Measurements from ENCODE around the gene STK32C. TPM values are rescaled to one million over a fixed set of nuclear protein-coding genes. Genes with fewer than 3 reads are reported as not detected.

The STK32C gene
- total and polyA plus RNA-seq, 7 donors, result 3.6 to 11.7 (median 6.6) TPM

GRCh38 chr10:132280646-132281074 lies 27.1 kb downstream of the STK32C start:
- no peaks in the 10 kb centered on the region for H3K9me3 ChIP-seq
- H3K4me3 ChIP-seq, result no peak overlapping the region
- intact Hi-C loops (cut with DNase I), result no loop called here
- H3K4me1 ChIP-seq, result peaks cover 8% of the 10 kb centered on the region
- 93 to 94% (median 93%) methylated on average over 20 of the region's 20 CpGs for WGBS, 3 donors
- H3K27ac ChIP-seq, result no peak overlapping the region
- TF ChIP-seq CTCF (IDR thresholded peaks at IDR 0.05), result no peak
- H3K36me3 ChIP-seq (ENCODE audit: insufficient read depth in 1 of 2, low read depth in 1 of 2), result no peaks in the 10 kb centered on the region
- no peak for ATAC-seq
- H3K27me3 ChIP-seq (ENCODE audit: insufficient read depth in 3 of 3, low read length in 2 of 3), result peaks cover 0 to 40% (median 13%) of the 10 kb centered on the region in 3 donors
- DNase-seq, result peak in 1 of 2 donors; percentile 1

GRCh38 chr10:132279873-132280645 lies 27.7 kb downstream of the STK32C start:
- DNase-seq (peak in 1 of 2 donors; percentile 4), ATAC-seq (no peak)
- Histone ChIP-seq H3K27ac (no peak overlapping the region), H3K4me3 (no peak overlapping the region), H3K36me3 (ENCODE audit: insufficient read depth in 1 of 2, low read depth in 1 of 2) (no peaks in the 10 kb centered on the region), H3K27me3 (ENCODE audit: insufficient read depth in 3 of 3, low read length in 2 of 3) (peaks cover 0 to 34% (median 13%) of the 10 kb centered on the region in 3 donors), H3K9me3 (no peaks in the 10 kb centered on the region), H3K4me1 (peaks cover 8% of the 10 kb centered on the region)
- no peak for TF ChIP-seq CTCF (IDR thresholded peaks at IDR 0.05)
- WGBS, 3 donors, result 92 to 94% (median 92%) methylated on average over 43 of the region's 43 CpGs
- intact Hi-C loops (cut with DNase I), result no loop called here

DNA sequence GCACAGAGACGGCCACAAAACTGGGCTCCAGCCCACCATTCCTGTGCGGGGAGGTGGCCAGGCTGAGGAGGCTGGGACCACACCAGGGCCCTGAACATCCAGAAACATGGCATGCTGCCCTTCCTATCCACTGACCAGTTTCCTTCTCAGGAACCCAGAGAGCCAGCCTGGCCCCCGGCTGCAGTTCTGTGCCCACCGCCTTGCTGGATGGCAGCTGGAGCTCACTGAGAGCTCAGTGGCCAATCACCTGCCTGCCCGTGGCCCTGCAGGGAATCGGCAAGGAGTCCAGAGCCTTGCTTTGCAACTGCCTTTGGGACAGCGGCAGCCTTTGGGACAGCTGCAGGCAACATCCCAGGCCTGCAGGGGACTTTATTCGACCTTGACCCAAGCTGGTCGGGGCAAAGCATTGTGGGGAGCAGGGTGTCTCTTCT lies 30.4 kb downstream of the STK32C start:
- 49 to 71% (median 52%) methylated on average over 9 of the region's 9 CpGs for WGBS, 3 donors
- no peak for ATAC-seq
- no peak for TF ChIP-seq CTCF (IDR thresholded peaks at IDR 0.05)
- H3K27me3 ChIP-seq (ENCODE audit: insufficient read depth in 3 of 3, low read length in 2 of 3), result peaks cover 0 to 15% (median 5%) of the 10 kb centered on the region in 3 donors
- DNase-seq, result peak in 1 of 2 donors; percentile 11
- no peaks in the 10 kb centered on the region for H3K36me3 ChIP-seq (ENCODE audit: insufficient read depth in 1 of 2, low read depth in 1 of 2)
- intact Hi-C loops (cut with DNase I), result loop anchor here in 1 of 2 donors (1.0 kb wide), 1 partner anchor 19 kb away; no protein-coding TSS in a partner anchor
- no peaks in the 10 kb centered on the region for H3K9me3 ChIP-seq
- H3K27ac ChIP-seq, result no peak overlapping the region
- H3K4me1 ChIP-seq, result no peaks in the 10 kb centered on the region
- H3K4me3 ChIP-seq, result no peak overlapping the region

- DNase-seq, result peak in 1 of 2 donors; percentile 1
Observed at GRCh38 chr10:132276706-132277105, 31.0 kb downstream of the STK32C start.

More at GRCh38 chr10:132276706-132277105, 31.0 kb downstream of the STK32C start:
- TF ChIP-seq CTCF (IDR thresholded peaks at IDR 0.05), result no peak
- Histone ChIP-seq H3K9me3 (no peaks in the 10 kb centered on the region), H3K36me3 (ENCODE audit: insufficient read depth in 1 of 2, low read depth in 1 of 2) (no peaks in the 10 kb centered on the region), H3K4me3 (no peak overlapping the region), H3K27me3 (ENCODE audit: insufficient read depth in 3 of 3, low read length in 2 of 3) (peaks cover 0 to 9% (median 2%) of the 10 kb centered on the region in 3 donors), H3K4me1 (no peaks in the 10 kb centered on the region), H3K27ac (no peak overlapping the region)
- ATAC-seq, result no peak
- intact Hi-C loops (cut with DNase I), result loop anchor here in 1 of 2 donors (1.0 kb wide), 1 partner anchor 20 kb away; no protein-coding TSS in a partner anchor
- 76 to 93% (median 90%) methylated on average over 7 of the region's 7 CpGs for WGBS, 3 donors
